K562 (cell line): ENCODE measurements around the gene TMEM39B. TPM values are rescaled to one million over a fixed set of nuclear protein-coding genes. Genes with fewer than 3 reads are reported as not detected.
A peak's percentile ranks its signal among the peaks of the same experiment; 100 is the strongest.

Experiments
- ELF4 ChIP-seq: fragments of 450-650 bp; formaldehyde crosslinking; IDR thresholded peaks from 2 replicates; pipeline ENCODE4 v1.4.0; 2022; ENCODE audit warnings: missing genetic modification characterization
- MGA ChIP-seq: fragments of 450-650 bp; IDR thresholded peaks from 2 replicates; pipeline ENCODE4 v1.6.1; 2016; ENCODE audit warnings: mild to moderate bottlenecking, moderate library complexity
- ZBED1 ChIP-seq: IDR thresholded peaks from 2 replicates; pipeline ENCODE4 v1.6.1; 2014
- ZNF589 ChIP-seq: fragments of 200-800 bp; sonication (Bioruptor generic); IDR thresholded peaks from 2 replicates; pipeline ENCODE4 v1.6.1; 2016; ENCODE audit warnings: low read depth, missing genetic modification characterization, missing compliant biosample characterization
- polyA plus RNA-seq, 8 experiments: library from polyadenylated mRNA; depleted of rRNA in 4 of 8; stranded (reverse) in 5 of 8; unstranded in 3 of 8; fragments of >200 nt; fragmentation: Nextera tagmentation in 2 of 8; fragmentation: Illumina TruSeq in 1 of 8; extraction: Ambion mirVana in 2 of 8; extraction: Trizol in 1 of 8; gene quantifications; 2 replicates each; pipeline versions ENCODE4 v1.2.1 to v1.2.3, GENCODE V29; 2011 to 2014; ENCODE audit warnings: inconsistent platforms in 1 of 8, missing spikeins in 1 of 8
- total RNA-seq, 7 experiments: library from RNA; depleted of rRNA in 6 of 7; stranded (reverse); fragments of >200 nt in 6 of 7; fragmentation: Illumina TruSeq in 2 of 7; extraction: Trizol in 2 of 7; gene quantifications; 2 replicates each; pipeline versions ENCODE4 v1.2.1 to v1.2.3, GENCODE V29; 2011 to 2021; ENCODE audit warnings: low replicate concordance in 1 of 7
- TF ChIP-seq, protein P1 (sequence below), 2 experiments: fragments of 450-650 bp; conservative IDR thresholded peaks; 2 replicates each; pipeline ENCODE4 v1.6.1; 2017; ENCODE audit warnings: mild to moderate bottlenecking in 2 of 2, moderate library complexity in 2 of 2
- TF ChIP-seq, protein P2 (sequence below): fragments of 450-650 bp; IDR thresholded peaks from 2 replicates; pipeline ENCODE4 v1.6.1; 2017; ENCODE audit warnings: antibody characterized with exemption, mild to moderate bottlenecking
- TF ChIP-seq, protein P3 (sequence below): fragments of 250-450 bp; sonication (Bioruptor Pico); IDR thresholded peaks from 2 replicates; pipeline ENCODE4 v1.5.1; 2021; ENCODE audit warnings: mild to moderate bottlenecking

Gene TMEM39B
- total and polyA plus RNA-seq, 9 of the 15 experiments (the other 6 are each of a cell fraction or from before 2014, with no cell fraction given) = 0.92 to 28.5 (median 9.7) TPM

GRCh38 chr1:32127409-32128198 is 54.9 kb downstream of the TMEM39B start (continued):
- no peak for TF ChIP-seq ZNF589
- TF ChIP-seq ELF4 (CRISPR knock-in tag) = no peak
- TF ChIP-seq, protein P1, sequence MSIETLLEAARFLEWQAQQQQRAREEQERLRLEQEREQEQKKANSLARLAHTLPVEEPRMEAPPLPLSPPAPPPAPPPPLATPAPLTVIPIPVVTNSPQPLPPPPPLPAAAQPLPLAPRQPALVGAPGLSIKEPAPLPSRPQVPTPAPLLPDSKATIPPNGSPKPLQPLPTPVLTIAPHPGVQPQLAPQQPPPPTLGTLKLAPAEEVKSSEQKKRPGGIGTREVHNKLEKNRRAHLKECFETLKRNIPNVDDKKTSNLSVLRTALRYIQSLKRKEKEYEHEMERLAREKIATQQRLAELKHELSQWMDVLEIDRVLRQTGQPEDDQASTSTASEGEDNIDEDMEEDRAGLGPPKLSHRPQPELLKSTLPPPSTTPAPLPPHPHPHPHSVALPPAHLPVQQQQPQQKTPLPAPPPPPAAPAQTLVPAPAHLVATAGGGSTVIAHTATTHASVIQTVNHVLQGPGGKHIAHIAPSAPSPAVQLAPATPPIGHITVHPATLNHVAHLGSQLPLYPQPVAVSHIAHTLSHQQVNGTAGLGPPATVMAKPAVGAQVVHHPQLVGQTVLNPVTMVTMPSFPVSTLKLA (conservative IDR thresholded peaks at IDR 0.05) = peak in 1 of 2 experiments; percentile 46; a peak in 1 of 4 replicates
- no peak; the same call in 1 of the 2 replicates for TF ChIP-seq MGA
- TF ChIP-seq, protein P2, sequence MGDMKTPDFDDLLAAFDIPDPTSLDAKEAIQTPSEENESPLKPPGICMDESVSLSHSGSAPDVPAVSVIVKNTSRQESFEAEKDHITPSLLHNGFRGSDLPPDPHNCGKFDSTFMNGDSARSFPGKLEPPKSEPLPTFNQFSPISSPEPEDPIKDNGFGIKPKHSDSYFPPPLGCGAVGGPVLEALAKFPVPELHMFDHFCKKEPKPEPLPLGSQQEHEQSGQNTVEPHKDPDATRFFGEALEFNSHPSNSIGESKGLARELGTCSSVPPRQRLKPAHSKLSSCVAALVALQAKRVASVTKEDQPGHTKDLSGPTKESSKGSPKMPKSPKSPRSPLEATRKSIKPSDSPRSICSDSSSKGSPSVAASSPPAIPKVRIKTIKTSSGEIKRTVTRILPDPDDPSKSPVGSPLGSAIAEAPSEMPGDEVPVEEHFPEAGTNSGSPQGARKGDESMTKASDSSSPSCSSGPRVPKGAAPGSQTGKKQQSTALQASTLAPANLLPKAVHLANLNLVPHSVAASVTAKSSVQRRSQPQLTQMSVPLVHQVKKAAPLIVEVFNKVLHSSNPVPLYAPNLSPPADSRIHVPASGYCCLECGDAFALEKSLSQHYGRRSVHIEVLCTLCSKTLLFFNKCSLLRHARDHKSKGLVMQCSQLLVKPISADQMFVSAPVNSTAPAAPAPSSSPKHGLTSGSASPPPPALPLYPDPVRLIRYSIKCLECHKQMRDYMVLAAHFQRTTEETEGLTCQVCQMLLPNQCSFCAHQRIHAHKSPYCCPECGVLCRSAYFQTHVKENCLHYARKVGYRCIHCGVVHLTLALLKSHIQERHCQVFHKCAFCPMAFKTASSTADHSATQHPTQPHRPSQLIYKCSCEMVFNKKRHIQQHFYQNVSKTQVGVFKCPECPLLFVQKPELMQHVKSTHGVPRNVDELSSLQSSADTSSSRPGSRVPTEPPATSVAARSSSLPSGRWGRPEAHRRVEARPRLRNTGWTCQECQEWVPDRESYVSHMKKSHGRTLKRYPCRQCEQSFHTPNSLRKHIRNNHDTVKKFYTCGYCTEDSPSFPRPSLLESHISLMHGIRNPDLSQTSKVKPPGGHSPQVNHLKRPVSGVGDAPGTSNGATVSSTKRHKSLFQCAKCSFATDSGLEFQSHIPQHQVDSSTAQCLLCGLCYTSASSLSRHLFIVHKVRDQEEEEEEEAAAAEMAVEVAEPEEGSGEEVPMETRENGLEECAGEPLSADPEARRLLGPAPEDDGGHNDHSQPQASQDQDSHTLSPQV = peak; percentile 54; the same call in 1 of the 2 replicates
- TF ChIP-seq ZBED1 = 0 out of 2 replicates have a peak, but pooled peaks have one; percentile 16
- TF ChIP-seq, protein P3, sequence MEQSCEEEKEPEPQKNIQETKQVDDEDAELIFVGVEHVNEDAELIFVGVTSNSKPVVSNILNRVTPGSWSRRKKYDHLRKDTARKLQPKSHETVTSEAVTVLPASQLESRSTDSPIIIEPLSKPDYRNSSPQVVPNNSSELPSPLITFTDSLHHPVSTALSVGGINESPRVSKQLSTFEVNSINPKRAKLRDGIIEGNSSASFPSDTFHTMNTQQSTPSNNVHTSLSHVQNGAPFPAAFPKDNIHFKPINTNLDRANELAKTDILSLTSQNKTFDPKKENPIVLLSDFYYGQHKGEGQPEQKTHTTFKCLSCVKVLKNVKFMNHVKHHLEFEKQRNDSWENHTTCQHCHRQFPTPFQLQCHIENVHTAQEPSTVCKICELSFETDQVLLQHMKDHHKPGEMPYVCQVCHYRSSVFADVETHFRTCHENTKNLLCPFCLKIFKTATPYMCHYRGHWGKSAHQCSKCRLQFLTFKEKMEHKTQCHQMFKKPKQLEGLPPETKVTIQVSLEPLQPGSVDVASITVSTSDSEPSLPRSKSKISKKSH (CRISPR knock-in tag) = no peak
